ENCODE results near the gene UCK1.

Gene UCK1

GRCh38 chr9:131566158-131566557 lies 35.1 kb upstream of the UCK1 start:
- Histone ChIP-seq H3K4me1 (ENCODE audit: low read length) (no peaks in the 10 kb centered on the region), H3F3A (ENCODE audit: insufficient read depth, low read length) (no peaks in the 10 kb centered on the region), H4K20me1 (ENCODE audit: insufficient read depth, low read length) (no peaks in the 10 kb centered on the region), H3K9me3 (replicated peaks; ENCODE audit: insufficient read depth, low read length) (no peaks in the 10 kb centered on the region), H3K27ac (ENCODE audit: low read length) (no peak overlapping the region), H3K79me2 (ENCODE audit: low read length) (no peaks in the 10 kb centered on the region), H3K36me3 (replicated peaks; ENCODE audit: insufficient read depth, low read length) (no peaks in the 10 kb centered on the region; the same call in 1 of the 2 replicates), H3K4me3 (ENCODE audit: low read length) (no peak overlapping the region), H3K4me2 (ENCODE audit: low read depth, low read length) (no peak overlapping the region), H3K9ac (ENCODE audit: low read length) (no peak overlapping the region), H3K9me2 (replicated peaks; ENCODE audit: insufficient read depth, low read length) (no peaks in the 10 kb centered on the region), H3K27me3 (replicated peaks; ENCODE audit: insufficient read depth, low read length) (no peaks in the 10 kb centered on the region), H2AFZ (ENCODE audit: low read length) (no peak overlapping the region)
- DNase-seq, result no peak
- TF ChIP-seq, protein P1, sequence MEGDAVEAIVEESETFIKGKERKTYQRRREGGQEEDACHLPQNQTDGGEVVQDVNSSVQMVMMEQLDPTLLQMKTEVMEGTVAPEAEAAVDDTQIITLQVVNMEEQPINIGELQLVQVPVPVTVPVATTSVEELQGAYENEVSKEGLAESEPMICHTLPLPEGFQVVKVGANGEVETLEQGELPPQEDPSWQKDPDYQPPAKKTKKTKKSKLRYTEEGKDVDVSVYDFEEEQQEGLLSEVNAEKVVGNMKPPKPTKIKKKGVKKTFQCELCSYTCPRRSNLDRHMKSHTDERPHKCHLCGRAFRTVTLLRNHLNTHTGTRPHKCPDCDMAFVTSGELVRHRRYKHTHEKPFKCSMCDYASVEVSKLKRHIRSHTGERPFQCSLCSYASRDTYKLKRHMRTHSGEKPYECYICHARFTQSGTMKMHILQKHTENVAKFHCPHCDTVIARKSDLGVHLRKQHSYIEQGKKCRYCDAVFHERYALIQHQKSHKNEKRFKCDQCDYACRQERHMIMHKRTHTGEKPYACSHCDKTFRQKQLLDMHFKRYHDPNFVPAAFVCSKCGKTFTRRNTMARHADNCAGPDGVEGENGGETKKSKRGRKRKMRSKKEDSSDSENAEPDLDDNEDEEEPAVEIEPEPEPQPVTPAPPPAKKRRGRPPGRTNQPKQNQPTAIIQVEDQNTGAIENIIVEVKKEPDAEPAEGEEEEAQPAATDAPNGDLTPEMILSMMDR (IDR thresholded peaks at IDR 0.05; ENCODE audit: low read length), result no peak
- TF ChIP-seq EZH2phosphoT487 (IDR thresholded peaks at IDR 0.05; ENCODE audit: low read length) (no peak), EZH2 (optimal IDR thresholded peaks at IDR 0.05; ENCODE audit: low read depth, low read length) (no peak)

DNA sequence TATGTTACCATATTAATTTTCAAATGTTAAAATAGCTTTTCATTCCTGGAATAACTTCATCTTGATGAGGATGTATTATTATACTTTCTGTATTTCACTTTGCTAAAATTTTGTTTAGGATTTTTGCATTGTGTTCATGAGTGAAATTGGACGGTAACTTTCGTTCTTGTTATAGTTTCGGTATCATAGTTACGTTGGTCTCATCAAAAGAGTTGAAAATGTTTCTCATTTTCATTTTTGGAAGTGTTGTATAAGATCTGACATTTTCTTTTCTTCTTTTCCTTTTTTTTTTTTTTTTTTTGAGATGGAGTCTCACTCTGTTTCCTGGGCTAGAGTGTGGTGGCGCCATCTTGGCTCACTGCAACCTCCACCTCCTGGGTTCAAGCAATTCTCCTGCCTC lies 34.3 kb upstream of the UCK1 start:
- no peaks in the 10 kb centered on the region for H3K9me3 ChIP-seq (replicated peaks; ENCODE audit: insufficient read depth, low read length)
- no peaks in the 10 kb centered on the region for H3K4me1 ChIP-seq (ENCODE audit: low read length)
- no peak for TF ChIP-seq EZH2phosphoT487 (IDR thresholded peaks at IDR 0.05; ENCODE audit: low read length)
- no peaks in the 10 kb centered on the region for H4K20me1 ChIP-seq (ENCODE audit: insufficient read depth, low read length)
- H3K79me2 ChIP-seq (ENCODE audit: low read length), result no peaks in the 10 kb centered on the region
- H3K4me3 ChIP-seq (ENCODE audit: low read length), result no peak overlapping the region
- peak; percentile 19 for DNase-seq
- H3K4me2 ChIP-seq (ENCODE audit: low read depth, low read length), result no peak overlapping the region
- no peaks in the 10 kb centered on the region; the same call in 1 of the 2 replicates for H3K36me3 ChIP-seq (replicated peaks; ENCODE audit: insufficient read depth, low read length)
- no peaks in the 10 kb centered on the region for H3F3A ChIP-seq (ENCODE audit: insufficient read depth, low read length)
- no peak overlapping the region for H3K27ac ChIP-seq (ENCODE audit: low read length)
- no peaks in the 10 kb centered on the region for H3K27me3 ChIP-seq (replicated peaks; ENCODE audit: insufficient read depth, low read length)
- no peaks in the 10 kb centered on the region for H3K9me2 ChIP-seq (replicated peaks; ENCODE audit: insufficient read depth, low read length)
- H3K9ac ChIP-seq (ENCODE audit: low read length), result no peak overlapping the region
- H2AFZ ChIP-seq (ENCODE audit: low read length), result no peak overlapping the region

GRCh38 chr9:131562032-131562959 lies 31.2 kb upstream of the UCK1 start:
- Histone ChIP-seq H3F3A (ENCODE audit: insufficient read depth, low read length) (no peaks in the 10 kb centered on the region), H3K4me3 (ENCODE audit: low read length) (no peak overlapping the region), H3K4me1 (ENCODE audit: low read length) (no peaks in the 10 kb centered on the region), H3K9me3 (replicated peaks; ENCODE audit: insufficient read depth, low read length) (no peaks in the 10 kb centered on the region), H3K36me3 (replicated peaks; ENCODE audit: insufficient read depth, low read length) (no peaks in the 10 kb centered on the region), H3K9me2 (replicated peaks; ENCODE audit: insufficient read depth, low read length) (no peaks in the 10 kb centered on the region), H3K27ac (ENCODE audit: low read length) (no peak overlapping the region), H3K9ac (ENCODE audit: low read length) (no peak overlapping the region), H2AFZ (ENCODE audit: low read length) (no peak overlapping the region), H3K27me3 (replicated peaks; ENCODE audit: insufficient read depth, low read length) (no peaks in the 10 kb centered on the region), H3K79me2 (ENCODE audit: low read length) (no peaks in the 10 kb centered on the region), H4K20me1 (ENCODE audit: insufficient read depth, low read length) (no peaks in the 10 kb centered on the region), H3K4me2 (ENCODE audit: low read depth, low read length) (no peak overlapping the region)
- DNase-seq, result no peak
- TF ChIP-seq EZH2phosphoT487 (IDR thresholded peaks at IDR 0.05; ENCODE audit: low read length), result no peak

GRCh38 chr9:131559421-131560000 lies 28.4 kb upstream of the UCK1 start:
- no peak overlapping the region for H3K4me2 ChIP-seq (ENCODE audit: low read depth, low read length)
- DNase-seq, result no peak
- no peaks in the 10 kb centered on the region for H4K20me1 ChIP-seq (ENCODE audit: insufficient read depth, low read length)
- no peak overlapping the region for H3K4me3 ChIP-seq (ENCODE audit: low read length)
- H3K9me3 ChIP-seq (replicated peaks; ENCODE audit: insufficient read depth, low read length), result no peaks in the 10 kb centered on the region
- no peaks in the 10 kb centered on the region for H3K79me2 ChIP-seq (ENCODE audit: low read length)
- H3K9me2 ChIP-seq (replicated peaks; ENCODE audit: insufficient read depth, low read length), result no peaks in the 10 kb centered on the region
- H3K27me3 ChIP-seq (replicated peaks; ENCODE audit: insufficient read depth, low read length), result no peaks in the 10 kb centered on the region
- H3K27ac ChIP-seq (ENCODE audit: low read length), result no peak overlapping the region
- H3K9ac ChIP-seq (ENCODE audit: low read length), result no peak overlapping the region
- H2AFZ ChIP-seq (ENCODE audit: low read length), result no peak overlapping the region
- no peaks in the 10 kb centered on the region for H3K4me1 ChIP-seq (ENCODE audit: low read length)
- TF ChIP-seq EZH2phosphoT487 (IDR thresholded peaks at IDR 0.05; ENCODE audit: low read length) (no peak), EZH2 (optimal IDR thresholded peaks at IDR 0.05; ENCODE audit: low read depth, low read length) (no peak)
- TF ChIP-seq, protein P1 (IDR thresholded peaks at IDR 0.05; ENCODE audit: low read length), result no peak
- H3F3A ChIP-seq (ENCODE audit: insufficient read depth, low read length), result no peaks in the 10 kb centered on the region
- H3K36me3 ChIP-seq (replicated peaks; ENCODE audit: insufficient read depth, low read length), result no peaks in the 10 kb centered on the region

Measured in MM.1S (cell line).